SU-DHL-6 (cell line): ENCODE measurements around the gene ZMYND10.

Experiments used
- EZH2phosphoT487 ChIP-seq: fragments of 200-600 bp; sonication (generic), shearing (Covaris generic); conservative IDR thresholded peaks from 2 replicates; pipeline ENCODE4 v1.6.1; 2018; ENCODE audit warnings: mild to moderate bottlenecking, antibody characterized with exemption, low read length, moderate library complexity, mixed read lengths
- TF ChIP-seq, protein P1 (sequence below): fragments of 200-600 bp; sonication (generic); IDR thresholded peaks from one replicate; pipeline ENCODE4 v1.5.1; 2017; ENCODE audit warnings: antibody characterized with exemption, mild to moderate bottlenecking, low read length, moderate library complexity; ENCODE audit not compliant: insufficient read depth, poor library complexity, severe bottlenecking

- TF ChIP-seq, protein P1, sequence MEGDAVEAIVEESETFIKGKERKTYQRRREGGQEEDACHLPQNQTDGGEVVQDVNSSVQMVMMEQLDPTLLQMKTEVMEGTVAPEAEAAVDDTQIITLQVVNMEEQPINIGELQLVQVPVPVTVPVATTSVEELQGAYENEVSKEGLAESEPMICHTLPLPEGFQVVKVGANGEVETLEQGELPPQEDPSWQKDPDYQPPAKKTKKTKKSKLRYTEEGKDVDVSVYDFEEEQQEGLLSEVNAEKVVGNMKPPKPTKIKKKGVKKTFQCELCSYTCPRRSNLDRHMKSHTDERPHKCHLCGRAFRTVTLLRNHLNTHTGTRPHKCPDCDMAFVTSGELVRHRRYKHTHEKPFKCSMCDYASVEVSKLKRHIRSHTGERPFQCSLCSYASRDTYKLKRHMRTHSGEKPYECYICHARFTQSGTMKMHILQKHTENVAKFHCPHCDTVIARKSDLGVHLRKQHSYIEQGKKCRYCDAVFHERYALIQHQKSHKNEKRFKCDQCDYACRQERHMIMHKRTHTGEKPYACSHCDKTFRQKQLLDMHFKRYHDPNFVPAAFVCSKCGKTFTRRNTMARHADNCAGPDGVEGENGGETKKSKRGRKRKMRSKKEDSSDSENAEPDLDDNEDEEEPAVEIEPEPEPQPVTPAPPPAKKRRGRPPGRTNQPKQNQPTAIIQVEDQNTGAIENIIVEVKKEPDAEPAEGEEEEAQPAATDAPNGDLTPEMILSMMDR = no peak
- TF ChIP-seq EZH2phosphoT487 = no peak
These were observed 53.1 kb downstream of the ZMYND10 start, which contains the start of gene IFRD2 for GRCh38 chr3:50292159-50293078.
